HEK293T (cell line): ENCODE results near the gene HCFC1R1.

Source experiments
- CTCF ChIA-PET: fragments of 350-600 bp; formaldehyde crosslinking; extraction: SDS; loops from one replicate; lab custom pipeline; 2021; ENCODE audit warnings: antibody characterized with exemption, inconsistent platforms; lab: Yijun Ruan, JAX
- POLR2A ChIA-PET: fragments of 350-600 bp; formaldehyde crosslinking; extraction: SDS; loops from one replicate; lab custom pipeline; 2020; ENCODE audit warnings: antibody characterized with exemption, inconsistent platforms; lab: Yijun Ruan, JAX
- DNase-seq: peaks from one replicate; pipeline ENCODE4 v3.0.0; 2012; ENCODE audit warnings: mixed read lengths; ENCODE audit errors: extremely low spot score
- ARNT ChIP-seq: fragments of 450-650 bp; IDR thresholded peaks from 2 replicates; pipeline ENCODE4 v1.6.1; 2017; ENCODE audit warnings: mild to moderate bottlenecking
- BHLHE40 ChIP-seq: fragments of 450-650 bp; IDR thresholded peaks from 2 replicates; pipeline ENCODE4 v1.6.1; 2016; ENCODE audit warnings: mild to moderate bottlenecking, moderate library complexity, borderline replicate concordance
- CTBP1 ChIP-seq: fragments of 450-650 bp; IDR thresholded peaks from 2 replicates; pipeline ENCODE4 v1.6.1; 2016; ENCODE audit warnings: borderline replicate concordance
- ELF4 ChIP-seq: fragments of 450-650 bp; IDR thresholded peaks from 2 replicates; pipeline ENCODE4 v1.6.1; 2017; ENCODE audit warnings: antibody characterized with exemption
- FOXA1 ChIP-seq: fragments of 450-650 bp; IDR thresholded peaks from 2 replicates; pipeline ENCODE4 v1.6.1; 2016; ENCODE audit warnings: mild to moderate bottlenecking
- FOXK2 ChIP-seq: fragments of 450-650 bp; IDR thresholded peaks from 2 replicates; pipeline ENCODE4 v1.6.1; 2016; ENCODE audit warnings: mild to moderate bottlenecking
- FOXM1 ChIP-seq: fragments of 450-650 bp; IDR thresholded peaks from 2 replicates; pipeline ENCODE4 v1.6.1; 2017; ENCODE audit warnings: mild to moderate bottlenecking, borderline replicate concordance
- HDGF ChIP-seq: fragments of 450-650 bp; IDR thresholded peaks from 2 replicates; pipeline ENCODE4 v1.6.1; 2017; ENCODE audit warnings: antibody characterized with exemption, borderline replicate concordance
- L3MBTL2 ChIP-seq: fragments of 450-650 bp; conservative IDR thresholded peaks from 2 replicates; pipeline ENCODE4 v1.6.1; 2016; ENCODE audit warnings: mild to moderate bottlenecking
- LEF1 ChIP-seq: fragments of 450-650 bp; IDR thresholded peaks from 2 replicates; pipeline ENCODE4 v1.6.1; 2017; ENCODE audit warnings: mild to moderate bottlenecking, borderline replicate concordance
- NFRKB ChIP-seq: fragments of 450-650 bp; IDR thresholded peaks from 2 replicates; pipeline ENCODE4 v1.6.1; 2016; ENCODE audit warnings: mild to moderate bottlenecking, moderate library complexity
- SP1 ChIP-seq: fragments of 450-650 bp; IDR thresholded peaks from 2 replicates; pipeline ENCODE4 v1.6.1; 2017
- SUZ12 ChIP-seq: fragments of 450-650 bp; IDR thresholded peaks from 2 replicates; pipeline ENCODE4 v1.6.1; 2016; ENCODE audit warnings: mild to moderate bottlenecking
- TARDBP ChIP-seq: fragments of 450-650 bp; IDR thresholded peaks from 2 replicates; pipeline ENCODE4 v1.6.1; 2016
- ZNF384 ChIP-seq: fragments of 450-650 bp; IDR thresholded peaks from 2 replicates; pipeline ENCODE4 v1.6.1; 2016
- TF ChIP-seq, protein P1 (sequence below): fragments of 450-650 bp; IDR thresholded peaks from 2 replicates; pipeline ENCODE4 v1.6.1; 2016

The HCFC1R1 gene

GRCh38 chr16:3035289-3035971, 11.7 kb upstream of the HCFC1R1 start:
- TF ChIP-seq, protein P1, sequence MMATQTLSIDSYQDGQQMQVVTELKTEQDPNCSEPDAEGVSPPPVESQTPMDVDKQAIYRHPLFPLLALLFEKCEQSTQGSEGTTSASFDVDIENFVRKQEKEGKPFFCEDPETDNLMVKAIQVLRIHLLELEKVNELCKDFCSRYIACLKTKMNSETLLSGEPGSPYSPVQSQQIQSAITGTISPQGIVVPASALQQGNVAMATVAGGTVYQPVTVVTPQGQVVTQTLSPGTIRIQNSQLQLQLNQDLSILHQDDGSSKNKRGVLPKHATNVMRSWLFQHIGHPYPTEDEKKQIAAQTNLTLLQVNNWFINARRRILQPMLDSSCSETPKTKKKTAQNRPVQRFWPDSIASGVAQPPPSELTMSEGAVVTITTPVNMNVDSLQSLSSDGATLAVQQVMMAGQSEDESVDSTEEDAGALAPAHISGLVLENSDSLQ: no peak
- TF ChIP-seq NFRKB: no peak
- no peak for TF ChIP-seq LEF1
- no peak for TF ChIP-seq TARDBP
- no peak for TF ChIP-seq FOXM1
- POLR2A ChIA-PET: interaction anchor here (1.2 to 1.4 kb wide), 3 partner anchors 12 to 19 kb away, joined by 3 to 5 read pairs (median 5); no protein-coding TSS in a partner anchor
- no peak for DNase-seq
- CTCF ChIA-PET: interaction anchor here (1.2 kb wide), 1 partner anchor 8 kb away, joined by 3 read pairs; no protein-coding TSS in a partner anchor

DNA sequence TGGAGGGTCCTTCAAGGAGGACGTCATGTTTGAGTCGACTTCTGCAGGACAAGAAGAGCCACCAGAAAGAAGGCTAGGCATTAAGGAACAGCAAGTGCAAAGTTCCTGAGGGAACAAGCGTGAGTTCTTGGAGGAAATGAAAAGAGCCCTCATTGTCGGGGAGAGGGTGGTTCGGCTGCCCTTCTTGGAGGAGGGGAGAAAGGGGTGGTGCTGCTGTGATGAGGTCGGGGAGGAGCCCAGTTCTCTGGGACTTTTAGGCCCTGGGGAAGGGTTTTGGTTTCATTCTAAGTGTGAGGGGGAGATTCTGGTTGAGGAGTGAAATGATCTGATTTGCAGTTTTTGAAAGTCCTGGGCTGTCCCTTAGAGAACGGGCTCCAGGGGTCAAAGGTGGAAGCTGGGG, 8.9 kb upstream of the HCFC1R1 start:
- TF ChIP-seq BHLHE40 (no peak), SUZ12 (no peak), FOXK2 (no peak), LEF1 (no peak), L3MBTL2 (no peak), FOXM1 (no peak), SP1 (no peak), CTBP1 (no peak)
- POLR2A ChIA-PET: interaction anchor here (1.1 to 2.8 kb wide), 3 partner anchors 12 to 29 kb away, joined by 3 to 55 read pairs (median 12); partner anchors contain the start of genes CLDN6, HCFC1R1, THOC6 and TNFRSF12A
- CTCF ChIA-PET: interaction anchor here (0.8 to 3.7 kb wide), 6 partner anchors 11 to 28 kb away, joined by 4 to 38 read pairs (median 14); partner anchors contain the start of genes CLDN6, MMP25 and TNFRSF12A
- no peak for DNase-seq

DNA sequence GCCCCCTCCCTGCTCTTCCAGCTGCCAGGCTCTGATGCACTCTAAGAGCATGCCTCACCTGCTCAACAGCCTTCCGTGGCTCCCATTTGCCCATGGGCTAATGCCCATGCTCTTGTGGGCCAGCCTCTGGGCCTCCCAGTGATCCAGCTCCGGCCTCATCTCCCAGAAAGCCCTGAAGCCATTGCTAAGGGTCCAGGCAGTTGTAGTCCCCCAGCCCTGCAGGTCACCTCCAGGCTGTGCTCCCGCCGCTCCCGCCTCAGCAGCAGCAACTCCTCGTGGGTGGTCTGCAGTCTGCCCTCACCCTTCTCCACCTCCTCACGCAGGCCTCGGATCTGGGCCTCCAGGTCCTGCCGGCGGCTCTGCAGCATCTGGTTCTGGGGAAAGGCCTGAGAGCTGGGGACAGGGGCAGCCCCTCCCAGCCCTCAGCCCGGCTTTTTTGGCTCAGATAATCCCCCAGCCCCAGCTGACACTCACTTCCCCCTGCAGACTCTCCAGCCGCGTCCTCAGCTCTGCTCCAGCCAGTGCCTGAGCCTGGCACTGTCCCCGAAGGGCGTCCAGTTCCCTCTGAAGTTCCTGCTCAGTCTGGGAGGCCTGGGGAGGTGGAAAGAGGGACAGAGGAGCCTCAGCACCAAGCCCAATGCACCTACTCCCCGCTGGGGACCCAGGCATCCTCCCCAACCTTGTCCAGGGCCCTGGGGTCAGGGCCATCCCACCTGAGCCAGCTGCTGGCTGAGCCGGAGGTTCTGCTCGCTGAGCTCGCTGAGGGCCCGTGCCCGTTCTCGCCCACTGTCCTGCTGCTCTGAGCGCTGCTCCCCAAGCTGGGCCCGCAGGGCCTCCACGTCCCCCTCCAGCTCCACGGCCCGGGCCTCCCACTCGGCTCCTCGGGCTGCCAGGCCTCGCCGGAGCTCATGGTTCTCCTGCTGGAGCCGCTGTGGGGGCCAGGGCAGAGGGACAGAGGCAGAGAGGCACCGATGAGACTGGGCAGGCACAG, 6.8 kb upstream of the HCFC1R1 start:
- DNase-seq: no peak
- POLR2A ChIA-PET: interaction anchor here (0.8 to 2.8 kb wide), 6 partner anchors 10 to 50 kb away, joined by 3 to 55 read pairs (median 4); partner anchors contain the start of genes CLDN6, HCFC1R1, PKMYT1 and THOC6
- TF ChIP-seq HDGF: no peak
- CTCF ChIA-PET: interaction anchor here (0.5 to 3.7 kb wide), 14 partner anchors 9 to 138 kb away, joined by 3 to 38 read pairs (median 7); partner anchors contain the start of genes CLDN6, MMP25 and TNFRSF12A

DNA sequence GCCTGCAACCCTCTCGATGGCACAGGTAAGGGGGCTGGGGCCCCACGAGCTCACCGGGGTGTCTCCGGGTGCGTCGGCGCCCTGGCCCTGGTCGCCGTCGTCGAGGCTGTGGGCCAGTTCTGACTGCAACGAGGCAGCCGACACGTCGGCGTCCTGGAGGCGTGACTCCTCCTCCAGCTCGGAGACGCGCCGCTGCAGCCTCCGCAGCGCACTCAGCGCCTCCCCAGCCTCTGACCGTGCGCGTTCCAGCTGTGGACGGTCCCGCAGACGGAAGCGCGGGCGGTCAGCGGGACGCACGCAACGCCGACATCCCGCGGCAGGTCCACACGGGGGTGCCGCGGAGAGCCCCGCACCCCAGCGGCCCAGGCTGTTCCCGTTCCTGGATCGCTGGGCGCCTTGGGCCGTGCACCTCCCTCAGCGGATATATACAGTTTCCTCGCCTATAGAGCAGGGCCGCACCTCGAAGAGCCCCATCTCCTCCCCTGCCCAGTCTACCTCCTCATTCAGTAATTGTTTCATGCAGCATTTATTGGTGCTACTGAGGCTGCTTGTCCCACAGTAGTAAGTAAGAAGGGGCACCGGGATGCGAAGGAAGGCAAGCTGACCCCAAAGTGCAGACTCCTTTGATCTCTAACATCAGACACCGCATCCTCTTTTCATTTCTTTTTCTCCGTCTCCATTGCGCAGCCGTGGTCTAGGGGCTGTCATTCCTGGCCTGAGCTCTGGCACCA, 5.9 kb upstream of the HCFC1R1 start:
- CTCF ChIA-PET: interaction anchor here (1.1 to 3.7 kb wide), 4 partner anchors 8 to 139 kb away, joined by 3 to 38 read pairs (median 8); partner anchors contain the start of genes CLDN6 and TNFRSF12A
- no peak for DNase-seq

DNA sequence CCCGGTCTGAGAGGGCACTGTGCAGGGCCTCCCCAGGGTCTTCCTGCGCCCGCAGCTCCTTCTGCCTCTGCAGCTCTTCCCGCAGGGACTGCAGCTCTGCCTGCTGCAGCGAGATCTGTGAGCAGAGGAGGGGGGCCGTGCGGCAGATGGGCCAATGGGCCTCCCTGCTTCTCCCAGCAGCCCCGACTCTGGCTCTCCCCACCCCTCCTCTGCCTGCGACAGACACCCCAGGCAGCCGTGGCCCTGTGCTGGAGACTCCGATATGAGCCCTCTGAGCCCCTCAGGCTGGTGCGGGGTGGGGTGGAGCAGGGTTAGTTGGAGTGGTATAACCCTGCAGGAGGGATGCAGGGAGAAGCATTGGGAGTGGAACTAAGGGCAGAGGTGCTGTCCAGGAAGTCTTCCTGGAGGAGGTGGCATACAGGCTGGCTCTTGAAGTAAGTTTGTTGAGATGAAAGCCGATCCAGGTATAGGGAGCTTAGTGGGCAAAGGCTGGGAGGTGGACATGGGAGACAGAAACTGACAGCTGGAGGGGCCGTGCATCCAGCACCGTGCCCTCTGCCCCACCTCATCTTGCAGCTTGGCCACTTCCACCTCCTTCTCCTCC, 5.1 kb upstream of the HCFC1R1 start:
- ChIA-PET CTCF (interaction anchor here (1.0 to 1.9 kb wide), 13 partner anchors 9 to 48 kb away, joined by 3 to 20 read pairs (median 5); partner anchors contain the start of genes CLDN6, CLDN9 and TNFRSF12A), POLR2A (interaction anchor here (1.2 to 2.0 kb wide), 5 partner anchors 9 to 48 kb away, joined by 5 to 17 read pairs (median 7); partner anchors contain the start of genes CLDN6, PKMYT1 and TNFRSF12A)
- DNase-seq: no peak
- TF ChIP-seq ELF4: no peak
- no peak for TF ChIP-seq BHLHE40
- TF ChIP-seq, protein P1: no peak
- no peak for TF ChIP-seq ARNT
- no peak for TF ChIP-seq NFRKB
- no peak for TF ChIP-seq FOXM1

More for the DNA sequence above, 5.9 kb upstream of the HCFC1R1 start:
- TF ChIP-seq FOXM1: no peak
- TF ChIP-seq ARNT: no peak
- TF ChIP-seq, protein P1: no peak
- TF ChIP-seq FOXK2: no peak
- no peak for TF ChIP-seq FOXA1
- TF ChIP-seq ZNF384: no peak
- no peak for TF ChIP-seq HDGF
- TF ChIP-seq SUZ12: no peak
- TF ChIP-seq BHLHE40: no peak
- no peak for TF ChIP-seq SP1
- TF ChIP-seq NFRKB: no peak
- TF ChIP-seq CTBP1: no peak
- TF ChIP-seq TARDBP: no peak
- POLR2A ChIA-PET: interaction anchor here (1.4 to 2.8 kb wide), 3 partner anchors 9 to 22 kb away, joined by 3 to 55 read pairs (median 8); partner anchors contain the start of genes CLDN6, HCFC1R1, THOC6 and TNFRSF12A
